ENCODE results near the gene RASL10A. TPM values are rescaled to one million over a fixed set of nuclear protein-coding genes. Genes with fewer than 3 reads are reported as not detected.

The RASL10A gene
- total RNA-seq, 2 experiments from 2014 or later, result 2.7 to 23.7 TPM

DNA sequence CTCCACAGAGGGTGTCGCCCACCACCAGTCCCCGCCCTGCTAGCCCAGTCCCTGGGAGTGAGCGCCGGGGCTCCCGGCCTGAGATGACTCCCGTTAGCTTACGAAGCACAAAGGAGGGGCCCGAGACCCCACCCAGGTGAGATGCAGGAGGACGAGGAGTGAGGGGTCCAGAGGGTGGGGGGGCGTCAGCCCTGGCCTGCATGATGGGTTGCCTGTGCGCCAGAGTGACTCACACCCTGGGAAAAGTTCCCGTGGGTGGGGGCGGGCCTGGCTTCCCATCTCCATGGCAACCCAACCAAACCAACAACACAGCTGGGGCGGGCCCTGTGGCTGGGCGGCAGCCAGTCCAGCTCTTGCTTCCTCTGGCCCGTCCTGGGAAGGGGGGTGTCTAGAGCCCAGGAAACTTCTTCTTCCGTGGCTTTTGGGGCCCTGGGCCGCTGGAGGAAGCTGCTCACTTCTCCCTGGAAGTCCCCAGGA, 4.6 kb downstream of the RASL10A start:
- DNase-seq (ENCODE audit: low spot score), result no peak
- CTCF ChIA-PET (ENCODE audit: unreplicated experiment), result no interaction called here
- BruUV-seq (replicated peaks), result no TSS peak

DNA sequence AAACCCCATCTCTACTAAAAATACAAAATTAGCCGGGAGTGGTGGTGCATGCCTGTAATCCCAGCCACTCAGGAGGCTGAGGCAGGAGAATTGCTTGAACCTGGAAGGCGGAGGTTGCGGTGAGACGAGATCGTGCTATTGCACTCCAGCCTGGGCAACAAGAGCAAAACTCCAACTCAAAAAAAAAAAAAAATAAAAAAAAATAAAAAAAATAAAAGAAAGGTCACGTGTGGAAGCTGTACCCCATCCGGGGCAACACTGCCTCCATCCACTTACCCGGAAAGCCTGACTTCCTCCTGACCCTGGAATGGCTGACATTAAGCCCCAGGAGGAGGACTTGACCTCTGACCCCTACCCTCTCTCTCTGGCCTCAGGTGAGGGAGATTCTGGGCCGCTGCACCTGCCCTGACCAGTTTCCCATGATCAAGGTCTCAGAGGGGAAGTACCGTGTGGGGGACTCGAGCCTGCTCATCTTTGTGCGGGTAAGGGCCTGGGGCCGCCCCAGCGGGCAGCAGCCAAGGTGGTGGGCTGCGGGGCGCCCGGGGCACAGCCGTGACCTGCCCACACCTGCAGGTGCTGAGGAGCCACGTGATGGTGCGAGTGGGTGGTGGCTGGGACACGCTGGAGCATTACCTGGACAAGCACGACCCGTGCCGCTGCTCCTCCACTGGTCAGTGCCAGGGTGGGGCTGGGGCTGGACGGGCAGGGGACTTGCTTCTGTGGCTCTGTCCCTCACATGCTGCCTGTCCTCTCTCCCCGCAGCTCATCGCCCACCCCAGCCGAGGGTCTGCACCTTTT, 5.2 kb downstream of the RASL10A start:
- Histone ChIP-seq H3K9me2 (ENCODE audit: insufficient read depth, low read length) (no peaks in the 10 kb centered on the region), H4K20me1 (ENCODE audit: insufficient read depth, low read length) (no peaks in the 10 kb centered on the region), H2AFZ (ENCODE audit: low read length) (no peak overlapping the region), H3K79me2 (ENCODE audit: insufficient read depth, low read depth, low read length) (no peaks in the 10 kb centered on the region), H3K27ac (ENCODE audit: low read depth, low read length, poor library complexity, severe bottlenecking) (no peak overlapping the region), H3K9me3 (ENCODE audit: low read length) (no peaks in the 10 kb centered on the region), H3K36me3 (ENCODE audit: insufficient read depth, low read length) (peaks cover 4% of the 10 kb centered on the region; the same call in 1 of the 2 replicates), H3K4me3 (ENCODE audit: low read depth, low read length, poor library complexity, severe bottlenecking) (no peak overlapping the region), H3K4me2 (ENCODE audit: low read length) (no peak overlapping the region), H3K4me1 (ENCODE audit: insufficient read depth, low read length, poor library complexity, severe bottlenecking) (peaks cover 8% of the 10 kb centered on the region)
- CTCF ChIA-PET (ENCODE audit: unreplicated experiment), result no interaction called here
- POLR2A ChIA-PET, result no interaction called here
- DNase-seq (ENCODE audit: low spot score), result no peak
- intact Hi-C loops (cut with micrococcal nuclease; ENCODE audit: unreplicated experiment), result no loop called here
- BruUV-seq (replicated peaks), result no TSS peak
- TF ChIP-seq EZH2phosphoT487 (IDR thresholded peaks at IDR 0.05; ENCODE audit: borderline replicate concordance, low read depth, low read length), result no peak
- TF ChIP-seq, protein P1, sequence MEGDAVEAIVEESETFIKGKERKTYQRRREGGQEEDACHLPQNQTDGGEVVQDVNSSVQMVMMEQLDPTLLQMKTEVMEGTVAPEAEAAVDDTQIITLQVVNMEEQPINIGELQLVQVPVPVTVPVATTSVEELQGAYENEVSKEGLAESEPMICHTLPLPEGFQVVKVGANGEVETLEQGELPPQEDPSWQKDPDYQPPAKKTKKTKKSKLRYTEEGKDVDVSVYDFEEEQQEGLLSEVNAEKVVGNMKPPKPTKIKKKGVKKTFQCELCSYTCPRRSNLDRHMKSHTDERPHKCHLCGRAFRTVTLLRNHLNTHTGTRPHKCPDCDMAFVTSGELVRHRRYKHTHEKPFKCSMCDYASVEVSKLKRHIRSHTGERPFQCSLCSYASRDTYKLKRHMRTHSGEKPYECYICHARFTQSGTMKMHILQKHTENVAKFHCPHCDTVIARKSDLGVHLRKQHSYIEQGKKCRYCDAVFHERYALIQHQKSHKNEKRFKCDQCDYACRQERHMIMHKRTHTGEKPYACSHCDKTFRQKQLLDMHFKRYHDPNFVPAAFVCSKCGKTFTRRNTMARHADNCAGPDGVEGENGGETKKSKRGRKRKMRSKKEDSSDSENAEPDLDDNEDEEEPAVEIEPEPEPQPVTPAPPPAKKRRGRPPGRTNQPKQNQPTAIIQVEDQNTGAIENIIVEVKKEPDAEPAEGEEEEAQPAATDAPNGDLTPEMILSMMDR (conservative IDR thresholded peaks at IDR 0.05; ENCODE audit: low read length), result no peak

More for the DNA sequence above, 4.6 kb downstream of the RASL10A start:
- Histone ChIP-seq H3K36me3 (ENCODE audit: insufficient read depth, low read length) (peaks cover 4% of the 10 kb centered on the region; the same call in 1 of the 2 replicates), H3K9me2 (ENCODE audit: insufficient read depth, low read length) (no peaks in the 10 kb centered on the region), H3K4me2 (ENCODE audit: low read length) (no peak overlapping the region), H4K20me1 (ENCODE audit: insufficient read depth, low read length) (no peaks in the 10 kb centered on the region), H3K79me2 (ENCODE audit: insufficient read depth, low read depth, low read length) (no peaks in the 10 kb centered on the region), H3K27ac (ENCODE audit: low read depth, low read length, poor library complexity, severe bottlenecking) (no peak overlapping the region), H2AFZ (ENCODE audit: low read length) (no peak overlapping the region), H3K4me3 (ENCODE audit: low read depth, low read length, poor library complexity, severe bottlenecking) (no peak overlapping the region), H3K4me1 (ENCODE audit: insufficient read depth, low read length, poor library complexity, severe bottlenecking) (peaks cover 8% of the 10 kb centered on the region), H3K9me3 (ENCODE audit: low read length) (no peaks in the 10 kb centered on the region)
- POLR2A ChIA-PET, result no interaction called here
- TF ChIP-seq, protein P1 (conservative IDR thresholded peaks at IDR 0.05; ENCODE audit: low read length), result no peak
- TF ChIP-seq EZH2phosphoT487 (IDR thresholded peaks at IDR 0.05; ENCODE audit: borderline replicate concordance, low read depth, low read length), result no peak
- intact Hi-C loops (cut with micrococcal nuclease; ENCODE audit: unreplicated experiment), result no loop called here
